Measurements from ENCODE around the gene CACNA1A. TPM values are rescaled to one million over a fixed set of nuclear protein-coding genes. Genes with fewer than 3 reads are reported as not detected.

CACNA1A gene
- 38.9 TPM for polyA plus RNA-seq (2013, experiment 1 of 4)
- polyA plus RNA-seq (2013, experiment 2 of 4): 54.5 TPM
- 29.2 TPM for polyA plus RNA-seq (2013, experiment 3 of 4)
- 37.9 TPM for polyA plus RNA-seq (2013, experiment 4 of 4)

DNA sequence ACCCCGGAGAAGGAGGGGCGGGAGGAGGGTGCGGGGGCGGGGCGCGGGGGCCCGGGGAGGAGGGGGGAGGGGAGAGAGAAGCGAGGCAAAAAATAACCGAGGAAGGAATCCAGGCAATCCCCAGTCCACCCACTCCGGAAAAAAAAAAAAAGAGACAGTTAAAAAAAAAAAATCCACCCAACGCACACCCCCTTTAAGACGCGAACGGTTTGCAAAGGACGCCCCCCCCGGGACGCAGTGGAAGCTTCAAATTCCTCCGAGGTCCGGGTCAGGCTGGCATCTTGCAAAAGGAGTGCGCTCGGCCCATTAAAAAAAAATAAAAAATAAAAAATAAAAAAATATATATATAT is at the start of gene CACNA1A:
CACNA1A (minus strand) TSS at position 9 of the 350 bp plus-strand sequence. CDS start 255 bp downstream, outside the sequence.
- H3K9me3 ChIP-seq (ENCODE audit: control insufficient read depth, low read length): no peaks in the 10 kb centered on the region
- peak within 1 kb of the TSS; percentile 91 for H3K4me3 ChIP-seq (ENCODE audit: insufficient read depth, low read depth, low read length)
- H3K36me3 ChIP-seq (ENCODE audit: control insufficient read depth, insufficient read depth, low read length): peaks cover 7% of the 10 kb centered on the region
- H3K27ac ChIP-seq (ENCODE audit: insufficient read depth, low read depth, low read length, poor library complexity, severe bottlenecking): peak within 1 kb of the TSS; percentile 40
- 0% methylated on average over 8 to 12 of the region's 21 CpGs for WGBS, 2 experiments
- H3K4me1 ChIP-seq (ENCODE audit: control insufficient read depth, insufficient read depth, low read length): peaks cover 27% of the 10 kb centered on the region
- H3K27me3 ChIP-seq (ENCODE audit: control insufficient read depth, insufficient read depth, low read length, poor library complexity, severe bottlenecking): peaks cover 25% of the 10 kb centered on the region

DNA sequence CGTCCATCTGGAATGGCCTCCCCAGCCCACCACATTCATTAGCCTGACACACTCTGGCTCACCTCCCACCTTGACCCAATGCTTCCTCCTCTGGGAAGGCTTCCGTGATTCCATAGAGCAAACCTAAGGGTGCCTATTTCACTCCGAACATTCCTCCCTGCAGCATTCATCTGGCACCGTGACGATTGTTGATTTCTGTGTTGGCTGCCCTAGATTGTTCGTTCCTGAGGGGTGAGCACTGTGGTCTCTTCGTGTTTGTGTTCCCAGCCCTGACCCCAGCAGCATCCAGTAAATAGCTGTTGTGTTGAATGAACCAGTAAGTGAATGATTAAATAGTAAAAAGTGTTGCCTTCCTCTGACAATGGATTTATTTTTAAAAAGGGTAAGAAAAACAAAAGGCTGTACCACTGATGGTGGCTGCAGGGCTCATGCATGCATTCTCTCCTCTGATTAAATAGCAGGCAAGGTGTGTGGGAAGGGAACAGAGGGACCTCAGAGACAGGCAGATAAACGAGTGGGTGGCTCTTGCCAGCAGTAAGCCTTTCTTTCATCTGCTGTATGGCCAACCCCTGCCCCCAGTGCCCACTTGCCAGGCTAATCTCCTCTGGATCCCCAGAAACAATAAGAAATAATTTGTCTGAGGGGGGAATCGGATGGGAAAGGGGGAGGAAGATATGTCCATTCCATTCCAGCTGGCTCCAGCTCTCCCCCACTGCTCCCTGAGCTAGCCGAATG is 48.4 kb upstream of the CACNA1A start:
- Histone ChIP-seq H3K4me3 (ENCODE audit: insufficient read depth, low read depth, low read length) (no peak overlapping the region), H3K4me1 (ENCODE audit: control insufficient read depth, insufficient read depth, low read length) (peaks cover 8% of the 10 kb centered on the region)
- 76 to 77% methylated on average over 9 to 10 of the region's 10 CpGs for WGBS, 2 experiments

DNA sequence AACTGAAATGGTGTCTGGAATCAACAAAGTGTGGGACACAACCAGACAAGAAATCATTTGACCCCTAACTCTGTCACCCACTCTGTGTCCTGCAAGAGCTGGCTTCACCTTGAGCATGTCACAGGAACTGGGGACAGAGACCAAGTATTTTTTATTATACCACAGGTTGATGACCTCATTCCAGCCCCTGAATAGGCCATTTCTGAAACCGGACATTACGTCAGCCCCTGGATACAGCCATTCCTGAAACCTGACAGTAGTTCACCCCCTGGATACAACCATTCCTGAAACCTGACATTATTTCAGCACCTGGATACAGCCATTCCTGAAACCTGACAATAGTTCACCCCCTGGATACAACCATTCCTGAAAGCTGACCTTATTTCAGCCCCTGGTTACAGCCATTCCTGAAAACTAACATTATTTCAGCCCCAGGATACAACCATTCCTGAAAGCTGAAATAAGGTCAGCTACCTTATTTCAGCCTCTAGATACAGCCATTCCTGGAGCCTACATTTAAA is 47.7 kb upstream of the CACNA1A start:
- Histone ChIP-seq H3K9me3 (ENCODE audit: control insufficient read depth, low read length) (no peaks in the 10 kb centered on the region), H3K27me3 (ENCODE audit: control insufficient read depth, insufficient read depth, low read length, poor library complexity, severe bottlenecking) (no peaks in the 10 kb centered on the region), H3K27ac (ENCODE audit: insufficient read depth, low read depth, low read length, poor library complexity, severe bottlenecking) (no peak overlapping the region), H3K4me3 (ENCODE audit: insufficient read depth, low read depth, low read length) (no peak overlapping the region), H3K36me3 (ENCODE audit: control insufficient read depth, insufficient read depth, low read length) (no peaks in the 10 kb centered on the region), H3K4me1 (ENCODE audit: control insufficient read depth, insufficient read depth, low read length) (peaks cover 8% of the 10 kb centered on the region)
- WGBS, 2 experiments: 93% methylated on average over 2 of the region's 2 CpGs

More for the DNA sequence above, 48.4 kb upstream of the CACNA1A start:
- no peaks in the 10 kb centered on the region for H3K36me3 ChIP-seq (ENCODE audit: control insufficient read depth, insufficient read depth, low read length)
- H3K27me3 ChIP-seq (ENCODE audit: control insufficient read depth, insufficient read depth, low read length, poor library complexity, severe bottlenecking): no peaks in the 10 kb centered on the region
- no peaks in the 10 kb centered on the region for H3K9me3 ChIP-seq (ENCODE audit: control insufficient read depth, low read length)
- no peak overlapping the region for H3K27ac ChIP-seq (ENCODE audit: insufficient read depth, low read depth, low read length, poor library complexity, severe bottlenecking)

DNA sequence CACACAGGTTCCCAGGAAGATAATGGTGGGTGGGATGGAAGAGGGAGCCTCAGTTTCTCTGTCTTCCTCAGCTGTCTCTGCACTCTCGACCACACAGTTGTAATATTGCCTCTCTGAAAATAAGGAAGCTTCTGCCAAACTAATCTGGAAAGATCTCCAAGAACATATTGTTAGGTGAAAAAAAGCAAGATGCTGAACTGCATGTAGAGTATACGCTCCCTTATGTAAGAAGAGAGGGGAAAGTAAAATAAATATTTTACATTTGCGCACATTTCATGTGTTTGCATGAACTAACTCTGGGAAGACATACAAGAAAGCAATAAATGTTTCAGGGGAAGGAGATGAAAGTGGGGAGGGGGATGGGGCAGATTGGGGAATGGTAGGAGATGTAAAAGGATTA is 41.9 kb upstream of the CACNA1A start:
- Histone ChIP-seq H3K9me3 (ENCODE audit: control insufficient read depth, low read length) (no peaks in the 10 kb centered on the region), H3K4me1 (ENCODE audit: control insufficient read depth, insufficient read depth, low read length) (no peaks in the 10 kb centered on the region), H3K27ac (ENCODE audit: insufficient read depth, low read depth, low read length, poor library complexity, severe bottlenecking) (no peak overlapping the region), H3K4me3 (ENCODE audit: insufficient read depth, low read depth, low read length) (no peak overlapping the region), H3K27me3 (ENCODE audit: control insufficient read depth, insufficient read depth, low read length, poor library complexity, severe bottlenecking) (no peaks in the 10 kb centered on the region), H3K36me3 (ENCODE audit: control insufficient read depth, insufficient read depth, low read length) (no peaks in the 10 kb centered on the region)
- WGBS, 2 experiments: 89 to 97% methylated on average over 3 of the region's 3 CpGs

DNA sequence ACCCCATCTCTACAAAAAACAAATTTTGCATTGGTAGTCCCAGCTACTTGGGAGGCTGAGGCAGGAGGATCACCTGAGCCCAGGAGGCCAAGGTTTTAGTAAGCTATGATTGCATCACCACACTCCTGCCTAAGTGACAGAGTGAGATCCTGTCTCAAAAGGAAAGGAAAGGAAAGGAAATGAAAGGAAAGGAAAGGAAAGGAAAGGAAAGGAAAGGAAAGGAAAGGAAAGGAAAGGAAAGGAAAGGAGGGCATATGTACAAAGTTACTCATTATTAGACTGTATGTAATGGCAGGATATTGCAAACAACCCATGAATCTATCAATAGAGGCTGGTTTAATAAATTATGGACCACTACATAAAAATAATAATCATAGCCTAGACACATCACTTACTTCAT is 40.8 kb upstream of the CACNA1A start:
- Histone ChIP-seq H3K27ac (ENCODE audit: insufficient read depth, low read depth, low read length, poor library complexity, severe bottlenecking) (no peak overlapping the region), H3K9me3 (ENCODE audit: control insufficient read depth, low read length) (no peaks in the 10 kb centered on the region), H3K4me3 (ENCODE audit: insufficient read depth, low read depth, low read length) (no peak overlapping the region), H3K27me3 (ENCODE audit: control insufficient read depth, insufficient read depth, low read length, poor library complexity, severe bottlenecking) (no peaks in the 10 kb centered on the region), H3K4me1 (ENCODE audit: control insufficient read depth, insufficient read depth, low read length) (no peaks in the 10 kb centered on the region), H3K36me3 (ENCODE audit: control insufficient read depth, insufficient read depth, low read length) (no peaks in the 10 kb centered on the region)

DNA sequence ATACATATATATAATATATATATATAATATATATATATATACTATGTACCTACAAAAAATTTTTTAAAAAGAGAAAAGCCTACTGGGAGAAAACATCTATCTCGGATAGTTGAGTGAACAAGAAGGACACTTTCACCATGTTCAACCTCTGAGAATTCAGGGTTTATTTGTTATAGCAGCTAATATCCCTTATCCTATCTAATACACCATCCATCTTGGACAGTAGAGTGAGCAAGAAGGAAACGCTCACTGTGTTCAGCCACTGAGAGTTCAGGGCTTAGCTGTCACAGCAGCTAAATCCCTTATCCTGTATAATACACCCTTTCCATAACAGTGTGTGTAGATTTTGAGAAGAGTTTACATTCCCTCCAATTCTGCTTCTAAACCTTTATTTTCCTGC is 38.1 kb upstream of the CACNA1A start:
- H3K27ac ChIP-seq (ENCODE audit: insufficient read depth, low read depth, low read length, poor library complexity, severe bottlenecking): no peak overlapping the region
- peaks cover 4% of the 10 kb centered on the region for H3K27me3 ChIP-seq (ENCODE audit: control insufficient read depth, insufficient read depth, low read length, poor library complexity, severe bottlenecking)
- H3K36me3 ChIP-seq (ENCODE audit: control insufficient read depth, insufficient read depth, low read length): no peaks in the 10 kb centered on the region
- no peak overlapping the region for H3K4me3 ChIP-seq (ENCODE audit: insufficient read depth, low read depth, low read length)
- no peaks in the 10 kb centered on the region for H3K9me3 ChIP-seq (ENCODE audit: control insufficient read depth, low read length)
- WGBS, 2 experiments: 79 to 100% methylated on average over 1 to 2 of the region's 2 CpGs
- H3K4me1 ChIP-seq (ENCODE audit: control insufficient read depth, insufficient read depth, low read length): no peaks in the 10 kb centered on the region

DNA sequence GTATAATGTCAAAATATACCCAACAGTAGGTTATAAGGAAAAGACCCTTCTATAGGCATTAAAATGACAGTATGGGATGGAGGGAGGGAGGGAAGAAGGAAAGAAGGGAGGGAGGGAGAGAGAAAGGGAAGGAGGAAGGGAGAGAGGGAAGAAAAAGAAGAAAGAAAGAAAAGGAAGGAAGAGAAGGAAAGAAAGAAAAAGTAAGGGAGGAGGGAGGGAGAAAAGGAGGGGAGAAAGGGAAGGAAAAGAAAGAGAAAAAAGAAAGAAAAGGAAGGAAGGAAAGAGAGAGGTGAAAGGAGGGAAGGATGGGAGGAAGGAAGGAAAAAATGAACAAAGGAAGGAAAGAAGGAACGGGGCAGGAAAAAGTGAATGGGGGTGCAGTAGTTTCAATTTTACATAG is 35.3 kb upstream of the CACNA1A start:
- no peaks in the 10 kb centered on the region for H3K4me1 ChIP-seq (ENCODE audit: control insufficient read depth, insufficient read depth, low read length)
- H3K27ac ChIP-seq (ENCODE audit: insufficient read depth, low read depth, low read length, poor library complexity, severe bottlenecking): no peak overlapping the region
- 74 to 78% methylated on average over 1 of the region's 1 CpG for WGBS, 2 experiments
- no peak overlapping the region for H3K4me3 ChIP-seq (ENCODE audit: insufficient read depth, low read depth, low read length)
- peaks cover 4% of the 10 kb centered on the region for H3K27me3 ChIP-seq (ENCODE audit: control insufficient read depth, insufficient read depth, low read length, poor library complexity, severe bottlenecking)
- no peaks in the 10 kb centered on the region for H3K9me3 ChIP-seq (ENCODE audit: control insufficient read depth, low read length)
- no peaks in the 10 kb centered on the region for H3K36me3 ChIP-seq (ENCODE audit: control insufficient read depth, insufficient read depth, low read length)

DNA sequence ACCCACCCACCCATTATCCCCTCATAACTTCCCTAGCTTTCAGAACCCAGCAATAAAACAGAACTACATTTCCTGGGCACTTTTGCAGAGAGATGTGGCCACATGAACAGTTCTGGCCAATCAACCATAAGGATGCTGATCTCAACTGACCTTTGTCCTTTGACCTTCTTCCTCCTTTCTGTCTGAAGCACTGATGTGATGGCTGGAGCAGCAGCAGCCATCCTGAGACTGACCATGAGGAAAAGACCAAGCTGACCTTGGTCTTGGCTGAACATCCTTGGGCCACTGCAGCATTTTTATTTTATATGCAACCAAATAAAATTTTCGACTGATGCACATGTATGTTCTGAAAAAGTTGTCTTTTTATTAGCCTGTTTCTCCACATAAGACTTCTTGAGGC is 33.1 kb upstream of the CACNA1A start:
- Histone ChIP-seq H3K36me3 (ENCODE audit: control insufficient read depth, insufficient read depth, low read length) (no peaks in the 10 kb centered on the region), H3K9me3 (ENCODE audit: control insufficient read depth, low read length) (no peaks in the 10 kb centered on the region), H3K27ac (ENCODE audit: insufficient read depth, low read depth, low read length, poor library complexity, severe bottlenecking) (no peak overlapping the region), H3K27me3 (ENCODE audit: control insufficient read depth, insufficient read depth, low read length, poor library complexity, severe bottlenecking) (peaks cover 4% of the 10 kb centered on the region), H3K4me1 (ENCODE audit: control insufficient read depth, insufficient read depth, low read length) (no peaks in the 10 kb centered on the region), H3K4me3 (ENCODE audit: insufficient read depth, low read depth, low read length) (no peak overlapping the region)
- 91 to 100% methylated on average over 1 of the region's 1 CpG for WGBS, 2 experiments

DNA sequence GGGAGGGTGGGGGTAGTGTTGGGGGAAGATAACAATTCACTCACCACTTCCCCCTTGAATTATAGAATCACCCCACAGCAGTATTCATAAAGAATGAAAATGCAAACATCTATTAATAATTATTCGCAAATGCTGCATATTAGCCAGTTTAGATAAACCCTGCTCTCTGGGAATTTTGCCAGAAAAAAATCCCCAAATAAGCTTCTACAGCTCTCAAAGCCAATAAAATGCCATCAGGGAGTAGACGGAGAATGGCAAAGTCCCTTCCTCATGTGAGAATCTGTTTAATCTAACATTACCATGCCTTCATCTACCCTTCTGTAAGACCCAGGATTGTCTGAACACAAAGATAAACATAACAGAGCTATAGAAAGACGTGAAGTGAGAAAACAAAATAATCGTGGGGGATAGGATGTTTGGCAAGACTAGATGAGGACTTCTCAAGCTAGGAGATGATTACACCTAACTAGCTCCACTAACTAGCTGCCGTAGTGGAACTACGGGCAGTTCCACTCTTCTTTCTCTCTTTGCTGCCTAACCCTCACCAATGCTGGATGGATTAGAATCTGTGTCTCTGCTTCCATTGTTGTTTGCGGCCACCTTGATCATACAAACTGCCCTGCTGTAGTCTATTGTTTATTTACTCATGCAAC is 32.4 kb upstream of the CACNA1A start:
- no peak overlapping the region for H3K4me3 ChIP-seq (ENCODE audit: insufficient read depth, low read depth, low read length)
- 93% methylated on average over 7 of the region's 7 CpGs for WGBS, 2 experiments
- H3K27me3 ChIP-seq (ENCODE audit: control insufficient read depth, insufficient read depth, low read length, poor library complexity, severe bottlenecking): peaks cover 4% of the 10 kb centered on the region
- H3K9me3 ChIP-seq (ENCODE audit: control insufficient read depth, low read length): no peaks in the 10 kb centered on the region
- H3K27ac ChIP-seq (ENCODE audit: insufficient read depth, low read depth, low read length, poor library complexity, severe bottlenecking): no peak overlapping the region
- H3K4me1 ChIP-seq (ENCODE audit: control insufficient read depth, insufficient read depth, low read length): no peaks in the 10 kb centered on the region
- no peaks in the 10 kb centered on the region for H3K36me3 ChIP-seq (ENCODE audit: control insufficient read depth, insufficient read depth, low read length)

DNA sequence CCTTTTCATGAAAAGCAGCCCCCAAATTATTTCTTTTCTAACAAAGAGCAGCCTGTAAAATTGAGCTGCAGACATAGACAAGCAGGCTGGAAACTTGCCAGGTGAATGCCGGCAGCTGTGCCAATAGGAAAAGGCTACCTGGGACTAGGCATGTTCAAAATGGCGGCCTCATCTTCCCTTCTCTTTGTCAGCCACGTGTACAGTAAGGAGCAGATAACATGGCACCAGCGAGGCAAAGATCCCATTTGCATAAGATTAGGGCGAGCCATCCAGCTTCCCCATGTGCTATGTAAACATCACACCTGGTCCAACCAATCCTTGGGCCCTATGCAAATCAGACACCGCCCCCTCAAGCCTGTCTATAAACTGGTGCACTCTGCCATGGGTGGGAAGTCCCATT is 31.2 kb upstream of the CACNA1A start:
- 69 to 71% methylated on average over 6 of the region's 6 CpGs for WGBS, 2 experiments
- H3K27ac ChIP-seq (ENCODE audit: insufficient read depth, low read depth, low read length, poor library complexity, severe bottlenecking): no peak overlapping the region
- H3K36me3 ChIP-seq (ENCODE audit: control insufficient read depth, insufficient read depth, low read length): no peaks in the 10 kb centered on the region
- no peaks in the 10 kb centered on the region for H3K9me3 ChIP-seq (ENCODE audit: control insufficient read depth, low read length)
- H3K27me3 ChIP-seq (ENCODE audit: control insufficient read depth, insufficient read depth, low read length, poor library complexity, severe bottlenecking): peaks cover 4% of the 10 kb centered on the region
- no peaks in the 10 kb centered on the region for H3K4me1 ChIP-seq (ENCODE audit: control insufficient read depth, insufficient read depth, low read length)
- no peak overlapping the region for H3K4me3 ChIP-seq (ENCODE audit: insufficient read depth, low read depth, low read length)
